GM23338 (cell line): ENCODE measurements around the gene ZHX3. TPM values are rescaled to one million over a fixed set of nuclear protein-coding genes. Genes with fewer than 3 reads are reported as not detected.

ENCODE experiments used
- ATAC-seq: fragments of 200-7000 bp; cut with Tn5 transposase; 3 replicates; pipeline ENCODE4 v1.9.1; 2020
- DNase-seq: peaks from one replicate; pipeline ENCODE4 v3.0.0-alpha.2; 2015; ENCODE audit warnings: low spot score
- H2AFZ ChIP-seq: fragments of 200-600 bp; sonication (generic); 2 replicates; pipeline ENCODE4 v1.8.0; 2016; ENCODE audit warnings: antibody characterized with exemption, mild to moderate bottlenecking, moderate library complexity
- H3F3A ChIP-seq: fragments of 200-600 bp; sonication (generic); replicated peaks from 2 replicates; pipeline ENCODE4 v1.8.0; 2017; ENCODE audit warnings: antibody characterized with exemption, mixed run types, low read depth
- H3K27ac ChIP-seq: fragments of 200-600 bp; sonication (generic); 2 replicates; pipeline ENCODE4 v1.6.1; 2016; ENCODE audit warnings: low read depth
- H3K27me3 ChIP-seq: fragments of 200-600 bp; sonication (generic); 2 replicates; pipeline ENCODE4 v1.8.0; 2016; ENCODE audit warnings: mild to moderate bottlenecking, mixed run types, moderate library complexity; ENCODE audit not compliant: insufficient read depth
- H3K36me3 ChIP-seq: fragments of 200-600 bp; sonication (generic); 2 replicates; pipeline ENCODE4 v1.8.0; 2016; ENCODE audit warnings: mild to moderate bottlenecking; ENCODE audit not compliant: insufficient read depth
- H3K4me1 ChIP-seq: fragments of 200-600 bp; sonication (generic); 2 replicates; pipeline ENCODE4 v1.8.0; 2016; ENCODE audit warnings: mild to moderate bottlenecking, moderate library complexity; ENCODE audit not compliant: insufficient read depth
- H3K4me2 ChIP-seq: fragments of 200-600 bp; sonication (generic); 2 replicates; pipeline ENCODE4 v1.7.1; 2017; ENCODE audit warnings: mixed run types
- H3K4me3 ChIP-seq: fragments of 200-600 bp; sonication (generic); 2 replicates; pipeline ENCODE4 v1.6.1; 2016; ENCODE audit warnings: mixed run types
- H3K79me2 ChIP-seq: fragments of 200-600 bp; sonication (generic); replicated peaks from 2 replicates; pipeline ENCODE4 v1.8.0; 2017; ENCODE audit warnings: mild to moderate bottlenecking; ENCODE audit not compliant: insufficient read depth
- H3K9me2 ChIP-seq: fragments of 200-600 bp; sonication (generic); 2 replicates; pipeline ENCODE4 v1.8.0; 2017; ENCODE audit not compliant: insufficient read depth
- H4K20me1 ChIP-seq: fragments of 200-600 bp; sonication (generic); replicated peaks from 2 replicates; pipeline ENCODE4 v1.8.0; 2017; ENCODE audit warnings: mild to moderate bottlenecking; ENCODE audit not compliant: insufficient read depth
- H3K27ac Mint-ChIP-seq: 2 replicates; pipeline ENCODE4 v1.8.0; 2020; ENCODE audit warnings: inconsistent platforms, mild to moderate bottlenecking, moderate library complexity, mixed read lengths
- H3K27me3 Mint-ChIP-seq: 3 replicates; pipeline ENCODE4 v1.8.0; 2022; ENCODE audit warnings: low read depth, mild to moderate bottlenecking, moderate library complexity, mixed read lengths, inconsistent platforms; ENCODE audit not compliant: insufficient read depth, poor library complexity
- H3K36me3 Mint-ChIP-seq: 3 replicates; pipeline ENCODE4 v1.8.0; 2021; ENCODE audit warnings: low read depth, mild to moderate bottlenecking, inconsistent platforms, moderate library complexity, mixed read lengths
- H3K4me1 Mint-ChIP-seq: 3 replicates; pipeline ENCODE4 v1.8.0; 2020; ENCODE audit warnings: mild to moderate bottlenecking, inconsistent platforms, mixed read lengths
- H3K4me3 Mint-ChIP-seq: 3 replicates; pipeline ENCODE4 v1.8.0; 2021; ENCODE audit warnings: moderate library complexity, mild to moderate bottlenecking, inconsistent platforms, mixed read lengths
- H3K9me3 Mint-ChIP-seq: 3 replicates; pipeline ENCODE4 v1.8.0; 2020; ENCODE audit warnings: moderate library complexity, mild to moderate bottlenecking, inconsistent platforms, mixed read lengths
- EZH2 ChIP-seq: fragments of 200-600 bp; sonication (generic); IDR thresholded peaks from one replicate; pipeline ENCODE4 v1.8.0; 2017; ENCODE audit warnings: antibody characterized with exemption, mild to moderate bottlenecking, low read depth; ENCODE audit not compliant: unreplicated experiment
- NANOG ChIP-seq: IDR thresholded peaks from 2 replicates; pipeline ENCODE4 v1.6.1; 2016; ENCODE audit warnings: antibody characterized with exemption, borderline replicate concordance
- REST ChIP-seq: IDR thresholded peaks from one replicate; pipeline ENCODE4 v1.6.1; 2018; ENCODE audit warnings: antibody characterized with exemption; ENCODE audit not compliant: unreplicated experiment
- STAT1 ChIP-seq: IDR thresholded peaks from one replicate; pipeline ENCODE4 v1.6.1; 2016; ENCODE audit warnings: antibody characterized with exemption; ENCODE audit not compliant: unreplicated experiment
- ZNF331 ChIP-seq: fragments of 250-450 bp; sonication (Bioruptor Pico); IDR thresholded peaks from 2 replicates; pipeline ENCODE4 v1.5.0; 2020; ENCODE audit warnings: low read depth, mild to moderate bottlenecking, moderate library complexity
- polyA plus RNA-seq: library from polyadenylated mRNA; unstranded; fragments of >200 nt; fragmentation: Nextera tagmentation; extraction: Ambion mirVana; gene quantifications from 2 replicates; pipeline ENCODE4 v1.2.1, GENCODE V29; 2016
- total RNA-seq: library from RNA; depleted of rRNA; stranded (reverse); fragments of >200 nt; shearing (Covaris generic); gene quantifications from 2 replicates; pipeline ENCODE4 v1.2.3, GENCODE V29; 2014
- TF ChIP-seq, protein P1 (sequence below): fragments of 250-450 bp; sonication (Bioruptor Pico); IDR thresholded peaks from 2 replicates; pipeline ENCODE4 v1.5.0; 2020; ENCODE audit warnings: mild to moderate bottlenecking, moderate library complexity

Gene ZHX3
- total and polyA plus RNA-seq, 2 experiments from 2014 or later, result 1.7 to 2.8 TPM

- no peaks in the 10 kb centered on the region for H3F3A ChIP-seq
- no peaks in the 10 kb centered on the region for H3K9me2 ChIP-seq
- H3K4me2 ChIP-seq, result no peak overlapping the region
- H4K20me1 ChIP-seq, result no peaks in the 10 kb centered on the region
- no peaks in the 10 kb centered on the region for H3K36me3 Mint-ChIP-seq
- no peak overlapping the region for H3K4me3 ChIP-seq
- H2AFZ ChIP-seq, result no peak overlapping the region
- peaks cover 5% of the 10 kb centered on the region for H3K27me3 Mint-ChIP-seq
- H3K9me3 Mint-ChIP-seq, result no peaks in the 10 kb centered on the region
- no peak overlapping the region for H3K4me3 Mint-ChIP-seq
- ATAC-seq (no peak), DNase-seq (no peak)
- no peaks in the 10 kb centered on the region for H3K36me3 ChIP-seq
- H3K27me3 ChIP-seq, result no peaks in the 10 kb centered on the region
- H3K4me1 Mint-ChIP-seq, result no peaks in the 10 kb centered on the region
- H3K27ac ChIP-seq, result no peak overlapping the region
- TF ChIP-seq STAT1, result no peak
- no peak for TF ChIP-seq ZNF331
- TF ChIP-seq REST, result no peak
- no peak overlapping the region for H3K27ac Mint-ChIP-seq
- H3K4me1 ChIP-seq, result no peaks in the 10 kb centered on the region
- H3K79me2 ChIP-seq, result no peaks in the 10 kb centered on the region
Measured at GRCh38 chr20:41279546-41280225, 37.8 kb downstream of the ZHX3 start.

DNA sequence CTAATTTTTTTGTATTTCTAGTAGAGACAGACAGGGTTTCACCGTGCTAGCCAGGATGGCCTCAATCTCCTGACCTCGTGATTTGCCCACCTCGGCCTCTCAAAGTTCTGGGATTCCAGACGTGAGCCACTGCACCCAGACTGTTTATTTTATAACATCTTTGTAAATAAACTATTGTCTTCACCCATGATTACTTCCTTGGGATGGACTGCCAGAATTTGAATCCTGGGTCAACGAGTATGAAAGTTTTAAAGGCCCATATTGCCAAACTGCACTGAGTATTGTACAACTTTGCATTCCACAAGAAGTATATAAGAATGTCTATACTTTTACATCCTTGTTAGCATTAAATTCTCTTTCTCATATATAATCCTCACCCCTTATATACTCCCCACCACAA is 38.6 kb downstream of the ZHX3 start:
- no peak overlapping the region for H2AFZ ChIP-seq
- H4K20me1 ChIP-seq, result no peaks in the 10 kb centered on the region
- no peaks in the 10 kb centered on the region for H3K9me2 ChIP-seq
- DNase-seq, result no peak
- H3K27ac Mint-ChIP-seq, result no peak overlapping the region
- no peaks in the 10 kb centered on the region for H3K9me3 Mint-ChIP-seq
- H3K4me3 ChIP-seq, result no peak overlapping the region
- ATAC-seq, result no peak
- H3K36me3 Mint-ChIP-seq, result no peaks in the 10 kb centered on the region
- H3K36me3 ChIP-seq, result no peaks in the 10 kb centered on the region
- peaks cover 5% of the 10 kb centered on the region for H3K27me3 Mint-ChIP-seq
- H3K27me3 ChIP-seq, result no peaks in the 10 kb centered on the region
- H3F3A ChIP-seq, result no peaks in the 10 kb centered on the region
- H3K27ac ChIP-seq, result no peak overlapping the region
- H3K79me2 ChIP-seq, result no peaks in the 10 kb centered on the region
- H3K4me2 ChIP-seq, result no peak overlapping the region
- no peak overlapping the region for H3K4me3 Mint-ChIP-seq
- H3K4me1 Mint-ChIP-seq, result no peaks in the 10 kb centered on the region
- no peaks in the 10 kb centered on the region for H3K4me1 ChIP-seq
- TF ChIP-seq EZH2 (no peak), NANOG (no peak), REST (no peak), STAT1 (no peak)
- TF ChIP-seq, protein P1, sequence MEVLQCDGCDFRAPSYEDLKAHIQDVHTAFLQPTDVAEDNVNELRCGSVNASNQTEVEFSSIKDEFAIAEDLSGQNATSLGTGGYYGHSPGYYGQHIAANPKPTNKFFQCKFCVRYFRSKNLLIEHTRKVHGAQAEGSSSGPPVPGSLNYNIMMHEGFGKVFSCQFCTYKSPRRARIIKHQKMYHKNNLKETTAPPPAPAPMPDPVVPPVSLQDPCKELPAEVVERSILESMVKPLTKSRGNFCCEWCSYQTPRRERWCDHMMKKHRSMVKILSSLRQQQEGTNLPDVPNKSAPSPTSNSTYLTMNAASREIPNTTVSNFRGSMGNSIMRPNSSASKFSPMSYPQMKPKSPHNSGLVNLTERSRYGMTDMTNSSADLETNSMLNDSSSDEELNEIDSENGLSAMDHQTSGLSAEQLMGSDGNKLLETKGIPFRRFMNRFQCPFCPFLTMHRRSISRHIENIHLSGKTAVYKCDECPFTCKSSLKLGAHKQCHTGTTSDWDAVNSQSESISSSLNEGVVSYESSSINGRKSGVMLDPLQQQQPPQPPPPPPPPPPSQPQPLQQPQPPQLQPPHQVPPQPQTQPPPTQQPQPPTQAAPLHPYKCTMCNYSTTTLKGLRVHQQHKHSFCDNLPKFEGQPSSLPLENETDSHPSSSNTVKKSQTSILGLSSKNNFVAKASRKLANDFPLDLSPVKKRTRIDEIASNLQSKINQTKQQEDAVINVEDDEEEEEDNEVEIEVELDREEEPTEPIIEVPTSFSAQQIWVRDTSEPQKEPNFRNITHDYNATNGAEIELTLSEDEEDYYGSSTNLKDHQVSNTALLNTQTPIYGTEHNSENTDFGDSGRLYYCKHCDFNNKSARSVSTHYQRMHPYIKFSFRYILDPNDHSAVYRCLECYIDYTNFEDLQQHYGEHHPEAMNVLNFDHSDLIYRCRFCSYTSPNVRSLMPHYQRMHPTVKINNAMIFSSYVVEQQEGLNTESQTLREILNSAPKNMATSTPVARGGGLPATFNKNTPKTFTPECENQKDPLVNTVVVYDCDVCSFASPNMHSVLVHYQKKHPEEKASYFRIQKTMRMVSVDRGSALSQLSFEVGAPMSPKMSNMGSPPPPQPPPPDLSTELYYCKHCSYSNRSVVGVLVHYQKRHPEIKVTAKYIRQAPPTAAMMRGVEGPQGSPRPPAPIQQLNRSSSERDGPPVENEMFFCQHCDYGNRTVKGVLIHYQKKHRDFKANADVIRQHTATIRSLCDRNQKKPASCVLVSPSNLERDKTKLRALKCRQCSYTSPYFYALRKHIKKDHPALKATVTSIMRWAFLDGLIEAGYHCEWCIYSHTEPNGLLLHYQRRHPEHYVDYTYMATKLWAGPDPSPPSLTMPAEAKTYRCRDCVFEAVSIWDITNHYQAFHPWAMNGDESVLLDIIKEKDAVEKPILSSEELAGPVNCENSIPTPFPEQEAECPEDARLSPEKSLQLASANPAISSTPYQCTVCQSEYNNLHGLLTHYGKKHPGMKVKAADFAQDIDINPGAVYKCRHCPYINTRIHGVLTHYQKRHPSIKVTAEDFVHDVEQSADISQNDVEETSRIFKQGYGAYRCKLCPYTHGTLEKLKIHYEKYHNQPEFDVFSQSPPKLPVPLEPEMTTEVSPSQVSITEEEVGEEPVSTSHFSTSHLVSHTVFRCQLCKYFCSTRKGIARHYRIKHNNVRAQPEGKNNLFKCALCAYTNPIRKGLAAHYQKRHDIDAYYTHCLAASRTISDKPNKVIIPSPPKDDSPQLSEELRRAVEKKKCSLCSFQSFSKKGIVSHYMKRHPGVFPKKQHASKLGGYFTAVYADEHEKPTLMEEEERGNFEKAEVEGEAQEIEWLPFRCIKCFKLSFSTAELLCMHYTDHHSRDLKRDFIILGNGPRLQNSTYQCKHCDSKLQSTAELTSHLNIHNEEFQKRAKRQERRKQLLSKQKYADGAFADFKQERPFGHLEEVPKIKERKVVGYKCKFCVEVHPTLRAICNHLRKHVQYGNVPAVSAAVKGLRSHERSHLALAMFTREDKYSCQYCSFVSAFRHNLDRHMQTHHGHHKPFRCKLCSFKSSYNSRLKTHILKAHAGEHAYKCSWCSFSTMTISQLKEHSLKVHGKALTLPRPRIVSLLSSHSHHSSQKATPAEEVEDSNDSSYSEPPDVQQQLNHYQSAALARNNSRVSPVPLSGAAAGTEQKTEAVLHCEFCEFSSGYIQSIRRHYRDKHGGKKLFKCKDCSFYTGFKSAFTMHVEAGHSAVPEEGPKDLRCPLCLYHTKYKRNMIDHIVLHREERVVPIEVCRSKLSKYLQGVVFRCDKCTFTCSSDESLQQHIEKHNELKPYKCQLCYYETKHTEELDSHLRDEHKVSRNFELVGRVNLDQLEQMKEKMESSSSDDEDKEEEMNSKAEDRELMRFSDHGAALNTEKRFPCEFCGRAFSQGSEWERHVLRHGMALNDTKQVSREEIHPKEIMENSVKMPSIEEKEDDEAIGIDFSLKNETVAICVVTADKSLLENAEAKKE (CRISPR knock-in tag), result no peak
